ENCODE results near the gene NKAP.
"Not testable (repeated sequence)": the region's sequence is repeated elsewhere in the genome, so short reads cannot be mapped to it uniquely, and the experiment has no call there.

The NKAP gene

GRCh38 chrX:119943185-119943988, at the start of gene NKAP:
Gene NKAP (minus strand): TSS chrX:119943751. CDS start chrX:119943605, 146 bp downstream.
- DNase-seq = peak; percentile 67 to 77

- no peak for DNase-seq
Measured at GRCh38 chrX:119991005-119991787, 47.6 kb upstream of the NKAP start.

GRCh38 chrX:119990556-119991004, 47.0 kb upstream of the NKAP start:
- DNase-seq = no peak

GRCh38 chrX:119989905-119990555, 46.5 kb upstream of the NKAP start:
- DNase-seq = no peak

DNA sequence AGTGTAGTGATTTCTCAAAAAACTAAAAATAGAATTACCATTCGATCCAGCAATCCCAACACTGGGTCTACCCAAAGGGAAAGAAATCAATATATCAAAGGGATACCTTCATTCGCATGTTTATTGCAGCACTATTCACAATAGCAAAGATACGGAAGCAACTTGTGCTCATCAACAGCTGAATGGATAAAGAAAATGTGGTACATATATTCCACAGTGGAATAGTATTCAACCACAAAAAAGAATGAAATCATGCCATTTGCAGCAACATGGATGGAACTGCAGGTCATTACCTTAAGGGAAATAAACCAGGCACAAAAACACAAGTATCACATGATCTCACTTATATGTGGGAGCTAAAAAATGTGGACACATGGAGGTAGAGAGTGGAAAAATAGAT, 42.7 kb upstream of the NKAP start:
- no peak for DNase-seq

DNA sequence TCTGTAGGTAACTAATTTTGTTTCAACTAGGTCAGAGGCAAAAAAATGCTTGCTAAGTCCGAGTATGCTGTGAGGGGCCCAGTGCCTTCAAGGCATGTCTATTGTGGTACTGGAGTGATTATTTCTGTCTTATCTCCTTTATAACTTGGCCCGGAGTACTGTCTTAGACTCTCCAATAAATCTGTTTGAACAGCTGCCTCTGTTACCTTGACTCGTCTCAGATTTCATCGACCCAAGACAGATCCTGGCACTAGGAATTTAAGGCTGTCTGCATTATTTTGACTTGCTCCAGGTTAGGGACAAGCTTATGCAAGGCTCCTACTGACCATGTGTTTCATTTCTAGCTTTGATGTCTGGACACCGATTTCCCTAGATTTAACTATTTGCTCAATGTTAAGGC, 41.1 kb upstream of the NKAP start:
- DNase-seq = no peak

- no peak for DNase-seq
Measured at GRCh38 chrX:119983494-119983893, 39.9 kb upstream of the NKAP start.

DNA sequence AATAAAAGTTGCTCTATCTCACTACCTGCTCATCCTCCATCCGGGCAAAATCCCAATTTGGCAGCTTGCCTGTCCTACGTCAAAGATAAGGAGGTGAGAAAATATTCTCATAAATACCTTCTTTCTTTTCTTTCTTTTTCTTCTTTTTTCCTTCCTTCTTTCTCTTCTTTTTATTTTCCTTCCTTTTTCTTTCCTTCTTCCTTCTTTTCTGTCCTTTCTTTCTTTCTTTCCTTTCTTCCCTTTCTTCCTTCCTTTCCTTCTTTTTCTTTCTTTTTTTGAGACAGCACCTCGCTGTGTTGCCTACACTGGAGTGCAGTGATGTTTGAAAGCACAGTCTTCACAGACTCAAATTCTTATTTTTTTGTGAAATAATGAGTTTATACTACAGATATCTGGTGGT, 38.6 kb upstream of the NKAP start:
- no peak for DNase-seq

- DNase-seq = no peak
Measured at GRCh38 chrX:119981286-119982070, 37.9 kb upstream of the NKAP start.

DNA sequence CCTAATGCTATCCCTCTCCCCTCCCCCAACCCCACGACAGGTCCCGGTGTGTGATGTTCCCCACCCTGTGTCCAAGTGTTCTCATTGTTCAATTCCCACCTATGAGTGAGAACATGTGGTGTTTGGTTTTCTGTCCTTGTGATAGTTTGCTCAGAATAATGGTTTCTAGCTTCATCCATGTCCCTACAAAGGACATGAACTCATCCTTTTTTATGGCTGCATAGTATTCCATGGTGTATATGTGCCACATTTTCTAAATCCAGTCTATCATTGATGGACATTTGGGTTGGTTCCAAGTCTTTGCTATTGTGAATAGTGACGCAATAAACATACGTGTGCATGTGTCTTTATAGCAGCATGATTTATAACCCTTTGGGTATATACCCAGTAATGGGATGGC, 33.6 kb upstream of the NKAP start:
- not testable (repeated sequence) for DNase-seq

GRCh38 chrX:119971184-119971583, 27.6 kb upstream of the NKAP start:
- no peak for DNase-seq

- no peak for DNase-seq
Measured at GRCh38 chrX:119970574-119970973, 27.0 kb upstream of the NKAP start.

GRCh38 chrX:119966837-119967236, 23.3 kb upstream of the NKAP start:
- DNase-seq = not testable (repeated sequence)

DNA sequence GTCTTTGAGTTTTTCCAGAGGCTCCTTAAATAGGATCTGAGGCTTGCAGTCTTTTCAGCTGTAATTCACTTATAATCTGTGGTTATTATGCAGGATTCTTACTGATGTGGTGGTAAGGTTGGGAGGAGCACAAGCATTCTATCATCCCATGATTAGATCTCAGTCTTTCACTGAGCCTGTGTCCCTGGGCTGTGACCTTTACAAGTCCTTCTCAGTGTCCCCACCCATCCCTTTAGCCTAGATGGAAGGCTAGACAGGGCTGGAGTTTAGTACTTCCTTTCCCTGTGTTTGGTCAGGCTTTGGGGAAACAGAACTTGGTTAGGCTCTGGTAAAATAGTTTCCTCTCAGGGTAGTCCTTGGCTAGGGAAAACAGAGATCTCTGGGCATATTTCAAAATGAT, 17.1 kb upstream of the NKAP start:
- DNase-seq = no peak

GRCh38 chrX:119955807-119956570, 12.4 kb upstream of the NKAP start:
- DNase-seq = not testable (repeated sequence)

- DNase-seq = no peak
Measured at GRCh38 chrX:119954374-119954773, 10.8 kb upstream of the NKAP start.

GRCh38 chrX:119948381-119948780, 4.8 kb upstream of the NKAP start:
- no peak for DNase-seq

DNA sequence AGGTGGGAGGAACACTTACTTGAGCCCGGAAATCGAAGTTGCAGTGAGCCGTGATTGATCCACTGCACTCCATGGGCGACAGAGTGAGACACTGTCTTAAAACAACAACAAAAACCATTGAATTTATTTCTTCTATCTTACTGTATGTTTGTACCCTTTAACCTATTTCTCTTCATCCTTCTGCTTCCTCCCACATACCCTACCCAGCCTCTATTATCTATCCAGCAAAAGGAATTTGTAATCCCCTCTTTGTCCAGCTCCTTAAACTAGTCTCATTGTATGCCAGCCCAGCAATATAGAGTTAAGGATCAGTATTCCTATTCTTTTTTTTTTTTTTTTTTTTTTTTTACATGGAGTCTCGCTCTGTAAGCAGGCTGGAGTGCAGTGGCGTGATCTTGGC, 1.9 kb upstream of the NKAP start:
- DNase-seq = no peak

DNA sequence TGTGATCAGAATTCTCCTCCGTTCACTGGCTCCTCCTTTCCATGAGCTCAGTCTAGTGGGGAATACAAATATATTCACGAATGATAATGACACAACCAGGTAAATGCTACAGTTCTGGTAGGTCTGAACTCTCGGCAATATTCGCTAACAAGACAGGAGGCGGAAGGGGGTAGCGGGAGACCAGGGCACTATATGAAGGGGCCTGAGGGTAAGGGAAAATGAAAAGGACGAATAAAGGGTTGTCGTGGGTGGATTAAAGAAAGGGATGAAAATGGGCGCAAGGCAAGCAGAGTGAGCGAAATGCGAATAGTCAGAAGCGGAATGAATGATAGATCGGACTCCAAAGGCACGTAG, 743 bp downstream of the NKAP start:
- no peak for DNase-seq

- no peak for DNase-seq
Measured at GRCh38 chrX:119942173-119942819, 1.3 kb downstream of the NKAP start.

DNA sequence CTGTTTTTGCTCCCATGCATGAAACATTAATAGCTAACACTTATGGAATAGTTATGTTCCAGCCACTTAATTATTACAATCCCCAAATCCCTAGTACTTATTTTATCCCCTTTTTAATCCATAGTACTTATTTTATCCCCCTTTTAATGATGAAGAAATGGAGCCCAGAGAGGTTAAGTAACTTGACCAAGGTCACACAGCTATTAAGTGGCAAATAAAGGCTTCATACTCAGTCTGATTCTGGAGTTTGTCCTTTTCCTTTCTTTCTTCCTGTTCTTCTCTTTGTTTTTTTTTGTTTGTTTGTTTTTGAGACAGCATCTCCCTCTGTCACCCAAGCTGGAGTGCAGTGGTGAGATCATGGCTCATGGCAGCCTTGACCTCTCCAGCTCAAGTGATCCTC, 2.2 kb downstream of the NKAP start:
- no peak for DNase-seq
